NB4 (cell line): Measurements from ENCODE around the gene HLF.

Experiments used
- CTCF ChIP-seq: IDR thresholded peaks from one replicate; pipeline ENCODE4 v1.5.1; 2012; ENCODE audit warnings: low read depth, low read length
- MAX ChIP-seq: IDR thresholded peaks from 2 replicates; pipeline ENCODE4 v1.6.1; 2011; ENCODE audit warnings: low read depth, low read length
- POLR2A ChIP-seq: IDR thresholded peaks from 2 replicates; pipeline ENCODE4 v1.6.1; 2011; ENCODE audit warnings: mild to moderate bottlenecking; ENCODE audit not compliant: insufficient read length; ENCODE audit errors: extremely low read depth

GRCh38 chr17:55325406-55325805, 60.6 kb downstream of the HLF start:
- TF ChIP-seq POLR2A (no peak), CTCF (no peak), MAX (no peak)
